ENCODE data around the gene C6orf136. TPM values are rescaled to one million over a fixed set of nuclear protein-coding genes. Genes with fewer than 3 reads are reported as not detected.
A peak's percentile ranks its signal among the peaks of the same experiment; 100 is the strongest.

Gene C6orf136
- total RNA-seq, 1 experiment from 2014 or later, result 25.0 TPM

DNA sequence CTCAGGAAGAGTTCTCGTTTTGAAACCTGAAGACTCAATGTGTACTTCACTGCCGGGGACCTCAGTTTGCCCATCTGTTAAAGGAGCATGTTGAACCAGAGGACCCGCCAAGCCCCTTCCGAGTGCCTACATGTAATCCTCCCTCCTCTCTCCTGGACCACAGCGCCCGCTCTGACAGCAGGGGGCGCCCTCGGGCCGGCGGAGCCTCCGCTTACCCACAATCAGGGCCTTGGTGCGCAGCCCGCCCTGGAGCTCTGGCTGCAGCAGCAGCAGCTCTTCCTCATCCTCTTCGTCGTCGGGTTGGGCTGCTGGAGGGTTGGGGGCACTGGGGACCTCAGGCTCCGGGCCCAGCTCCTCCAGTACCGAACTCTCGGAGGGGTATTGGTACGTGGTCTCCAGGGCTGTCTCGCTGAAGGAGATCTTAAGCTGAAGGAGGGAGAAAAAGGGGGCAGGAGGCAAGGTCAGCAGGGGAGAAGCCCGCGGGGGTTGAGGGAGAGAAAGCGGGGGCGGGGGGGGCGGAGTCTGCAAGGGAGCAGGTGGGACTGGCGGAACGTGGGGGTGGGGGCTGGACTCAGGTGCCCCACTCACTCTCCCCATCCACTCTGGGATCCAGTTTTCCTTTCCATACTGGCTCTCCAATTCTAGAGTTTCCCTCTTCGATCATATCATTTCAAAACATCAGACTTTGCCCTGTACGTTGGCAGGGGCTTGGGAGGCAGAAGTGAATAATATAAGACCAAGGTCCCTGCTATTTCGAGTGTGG, 32.2 kb downstream of the C6orf136 start:
- Histone ChIP-seq H3K4me3 (ENCODE audit: low read depth, low read length, poor library complexity, severe bottlenecking) (no peak overlapping the region), H3K27me3 (replicated peaks; ENCODE audit: insufficient read depth, low read depth, low read length, poor library complexity) (no peaks in the 10 kb centered on the region), H3K36me3 (ENCODE audit: insufficient read depth, low read length, poor library complexity, severe bottlenecking) (peaks cover 20% of the 10 kb centered on the region), H3K9me3 (ENCODE audit: low read depth, low read length, poor library complexity, severe bottlenecking) (no peaks in the 10 kb centered on the region), H3K4me1 (ENCODE audit: insufficient read depth, low read length, poor library complexity, severe bottlenecking) (peaks cover 23% of the 10 kb centered on the region), H3K27ac (ENCODE audit: low read depth, low read length, poor library complexity, severe bottlenecking) (peak overlapping the region; percentile 43)
- TF ChIP-seq EZH2 (IDR thresholded peaks at IDR 0.05; ENCODE audit: borderline replicate concordance, low read depth, low read length, poor library complexity, severe bottlenecking) (no peak), CTCF (conservative IDR thresholded peaks at IDR 0.05; ENCODE audit: low read depth, low read length) (peak; percentile 97)
- ChIA-PET CTCF (interaction anchor here (0.6 to 1.5 kb wide), 15 partner anchors 9 to 818 kb away, joined by 3 to 30 read pairs (median 5); partner anchors contain the start of genes MDC1 and VARS2), POLR2A (ENCODE audit: low non-redundant PET) (interaction anchor here (0.6 to 1.2 kb wide), 2 partner anchors 43 to 183 kb away, joined by 4 read pairs; no protein-coding TSS in a partner anchor)
- BruUV-seq (replicated peaks), result no TSS peak
- peak; percentile 89 for DNase-seq (ENCODE audit: low spot score)
- intact Hi-C loops (cut with micrococcal nuclease; ENCODE audit: unreplicated experiment), result loop anchor here (1.0 to 10.0 kb wide), 4 partner anchors 43 to 408 kb away; partner anchors contain the start of gene HLA-E

- Histone ChIP-seq H3K36me3 (ENCODE audit: insufficient read depth, low read length, poor library complexity, severe bottlenecking) (peaks cover 20% of the 10 kb centered on the region), H3K27ac (ENCODE audit: low read depth, low read length, poor library complexity, severe bottlenecking) (peak overlapping the region; percentile 43)
Measured at GRCh38 chr6:30679765-30680535, 33.0 kb downstream of the C6orf136 start.

More at GRCh38 chr6:30679765-30680535, 33.0 kb downstream of the C6orf136 start:
- intact Hi-C loops (cut with micrococcal nuclease; ENCODE audit: unreplicated experiment), result loop anchor here (1.0 to 10.0 kb wide), 4 partner anchors 42 to 407 kb away; partner anchors contain the start of gene HLA-E
- Histone ChIP-seq H3K27me3 (replicated peaks; ENCODE audit: insufficient read depth, low read depth, low read length, poor library complexity) (no peaks in the 10 kb centered on the region), H3K9me3 (ENCODE audit: low read depth, low read length, poor library complexity, severe bottlenecking) (no peaks in the 10 kb centered on the region), H3K4me3 (ENCODE audit: low read depth, low read length, poor library complexity, severe bottlenecking) (no peak overlapping the region), H3K4me1 (ENCODE audit: insufficient read depth, low read length, poor library complexity, severe bottlenecking) (peaks cover 31% of the 10 kb centered on the region)
- DNase-seq (ENCODE audit: low spot score), result no peak
- ChIA-PET CTCF (interaction anchor here (0.7 to 1.5 kb wide), 3 partner anchors 25 to 407 kb away, joined by 3 to 30 read pairs (median 12); no protein-coding TSS in a partner anchor), POLR2A (ENCODE audit: low non-redundant PET) (interaction anchor here (1.2 kb wide), 1 partner anchor 42 kb away, joined by 4 read pairs; no protein-coding TSS in a partner anchor)
- no peak for TF ChIP-seq CTCF (conservative IDR thresholded peaks at IDR 0.05; ENCODE audit: low read depth, low read length)
- TF ChIP-seq EZH2 (IDR thresholded peaks at IDR 0.05; ENCODE audit: borderline replicate concordance, low read depth, low read length, poor library complexity, severe bottlenecking), result no peak
- no TSS peak for BruUV-seq (replicated peaks)
